HFF-Myc (cell line): ENCODE data around the gene CASP2.

Experiments
- DNase-seq: peaks from one replicate; pipeline ENCODE4 v3.0.0-alpha.2; 2011; ENCODE audit warnings: low read depth; ENCODE audit errors: extremely low read depth
- H3K4me3 ChIP-seq: replicated peaks from 2 replicates; pipeline ENCODE4 v1.5.1; 2011; ENCODE audit warnings: low read depth, mild to moderate bottlenecking, control low read depth, low read length
- TF ChIP-seq, protein P1 (sequence below): IDR thresholded peaks from 2 replicates; pipeline ENCODE4 v1.5.1; 2012; ENCODE audit warnings: mild to moderate bottlenecking, low read depth, low read length, control low read depth; ENCODE audit errors: missing control alignments

Gene CASP2

DNA sequence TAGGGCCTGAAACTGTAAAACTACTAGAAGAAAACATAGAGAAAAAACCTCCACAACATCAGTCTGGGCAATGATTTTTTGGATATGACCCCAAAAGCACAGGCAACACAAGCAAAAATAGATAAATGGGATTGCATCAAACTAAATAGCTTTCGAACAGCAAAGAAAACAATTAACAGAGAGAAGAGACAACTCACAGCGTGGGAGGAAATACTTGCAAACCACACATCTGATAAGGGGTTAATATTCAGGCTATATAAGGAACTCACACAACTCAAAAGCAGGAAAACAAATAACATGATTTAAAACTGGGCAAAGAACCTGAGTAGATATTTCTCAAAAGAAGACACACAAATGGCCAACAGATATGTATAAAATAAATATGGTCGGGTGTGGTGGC, 32.6 kb upstream of the CASP2 start:
- no peak for DNase-seq
- TF ChIP-seq, protein P1, sequence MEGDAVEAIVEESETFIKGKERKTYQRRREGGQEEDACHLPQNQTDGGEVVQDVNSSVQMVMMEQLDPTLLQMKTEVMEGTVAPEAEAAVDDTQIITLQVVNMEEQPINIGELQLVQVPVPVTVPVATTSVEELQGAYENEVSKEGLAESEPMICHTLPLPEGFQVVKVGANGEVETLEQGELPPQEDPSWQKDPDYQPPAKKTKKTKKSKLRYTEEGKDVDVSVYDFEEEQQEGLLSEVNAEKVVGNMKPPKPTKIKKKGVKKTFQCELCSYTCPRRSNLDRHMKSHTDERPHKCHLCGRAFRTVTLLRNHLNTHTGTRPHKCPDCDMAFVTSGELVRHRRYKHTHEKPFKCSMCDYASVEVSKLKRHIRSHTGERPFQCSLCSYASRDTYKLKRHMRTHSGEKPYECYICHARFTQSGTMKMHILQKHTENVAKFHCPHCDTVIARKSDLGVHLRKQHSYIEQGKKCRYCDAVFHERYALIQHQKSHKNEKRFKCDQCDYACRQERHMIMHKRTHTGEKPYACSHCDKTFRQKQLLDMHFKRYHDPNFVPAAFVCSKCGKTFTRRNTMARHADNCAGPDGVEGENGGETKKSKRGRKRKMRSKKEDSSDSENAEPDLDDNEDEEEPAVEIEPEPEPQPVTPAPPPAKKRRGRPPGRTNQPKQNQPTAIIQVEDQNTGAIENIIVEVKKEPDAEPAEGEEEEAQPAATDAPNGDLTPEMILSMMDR, result no peak

DNA sequence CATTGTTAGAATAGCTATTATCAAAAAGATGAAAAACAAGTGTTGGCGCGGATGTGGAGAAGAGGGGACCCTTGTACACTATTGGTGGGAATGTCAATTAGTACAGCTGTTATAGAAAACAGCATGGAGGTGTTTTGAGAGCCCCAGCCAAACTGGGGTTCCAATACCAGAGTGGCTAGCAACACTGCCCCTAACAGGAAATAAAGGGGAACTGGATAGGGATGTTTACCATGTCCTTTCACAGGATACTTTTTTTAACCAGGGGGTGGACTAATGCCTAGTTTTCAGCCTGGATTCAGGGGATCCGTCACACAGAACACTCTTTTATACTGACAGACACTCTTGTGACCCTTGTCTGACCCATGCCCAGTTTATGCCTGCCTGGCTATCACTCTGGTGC, 31.8 kb upstream of the CASP2 start:
- TF ChIP-seq, protein P1, result no peak
- DNase-seq, result no peak
- H3K4me3 ChIP-seq, result no peak overlapping the region

More for the DNA sequence above, 32.6 kb upstream of the CASP2 start:
- no peak overlapping the region for H3K4me3 ChIP-seq

DNA sequence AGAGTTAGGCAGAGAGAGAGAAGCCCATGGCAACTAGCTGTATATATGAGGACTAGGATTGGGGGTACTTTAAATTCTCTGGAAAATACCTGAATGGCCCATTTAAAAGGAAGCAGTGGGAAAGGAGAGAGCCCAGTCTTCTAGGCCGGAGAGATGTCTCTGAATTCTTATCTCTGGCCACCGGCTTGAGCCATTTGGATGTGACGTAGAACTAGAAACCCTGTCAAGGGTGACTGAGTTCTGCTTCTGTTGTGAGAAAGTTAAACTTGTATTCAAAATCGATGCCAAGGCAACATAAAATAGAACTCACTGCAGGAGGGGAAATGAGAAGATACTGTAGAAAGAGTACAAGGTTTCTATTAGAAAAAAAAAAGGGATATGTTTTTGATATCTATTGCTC, 31.2 kb upstream of the CASP2 start:
- no peak for DNase-seq
- TF ChIP-seq, protein P1, result no peak
- no peak overlapping the region for H3K4me3 ChIP-seq

DNA sequence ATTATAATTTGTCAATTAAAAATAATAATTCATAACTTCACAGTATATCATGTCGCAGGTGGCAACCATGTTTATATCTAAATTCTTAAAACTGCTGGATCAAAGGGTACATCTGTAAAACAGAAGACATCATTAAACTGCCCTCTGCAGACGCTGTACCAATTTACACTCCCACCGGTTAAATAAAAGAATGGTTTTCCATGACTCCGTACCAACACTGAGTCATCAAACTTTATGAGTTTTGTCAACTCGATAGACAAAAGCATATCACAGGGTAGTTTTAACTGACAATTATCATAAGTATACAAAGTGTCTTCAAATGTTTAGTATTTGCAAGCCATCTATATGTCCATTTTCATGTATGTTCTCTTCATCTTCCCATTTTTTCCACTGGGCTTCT, 30.6 kb upstream of the CASP2 start:
- no peak overlapping the region for H3K4me3 ChIP-seq
- TF ChIP-seq, protein P1, result no peak
- DNase-seq, result no peak

DNA sequence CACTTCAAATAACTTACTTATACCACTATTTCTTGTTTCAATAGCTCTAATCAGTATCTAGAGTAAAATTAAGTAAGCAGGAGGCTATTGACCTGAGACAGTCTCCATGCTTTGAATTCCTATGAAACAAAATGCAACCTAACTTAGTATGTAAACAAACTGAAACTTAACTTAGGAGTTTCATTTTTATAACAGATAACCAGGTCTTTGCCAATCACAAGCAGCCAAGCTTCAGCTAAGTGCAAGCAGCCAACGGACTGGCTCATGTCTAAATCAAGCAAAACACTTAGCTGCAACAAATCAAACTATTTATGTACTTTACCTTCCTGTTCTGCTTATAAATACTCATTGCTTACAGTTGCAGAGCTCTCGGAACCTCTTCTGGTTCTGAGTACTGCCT, 29.3 kb upstream of the CASP2 start:
- TF ChIP-seq, protein P1, result no peak
- DNase-seq, result no peak
- no peak overlapping the region for H3K4me3 ChIP-seq

DNA sequence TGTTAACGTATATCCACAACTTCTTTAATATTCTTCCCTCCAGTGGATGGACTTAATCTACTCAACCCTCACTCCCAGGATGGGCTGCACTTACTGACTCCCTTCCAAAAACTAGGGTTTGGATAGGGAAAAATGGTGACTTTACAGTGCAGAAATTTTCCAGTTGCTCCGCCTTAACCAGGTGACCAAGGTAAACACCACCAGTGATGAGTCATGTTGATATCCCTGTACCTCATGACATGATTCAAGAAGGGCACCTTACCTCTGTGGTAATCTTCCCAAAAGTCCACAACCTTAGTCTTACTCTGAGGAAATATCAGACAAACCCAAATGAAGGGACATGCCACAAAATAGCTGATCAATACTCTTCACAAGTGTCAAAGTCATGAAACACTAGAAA, 28.4 kb upstream of the CASP2 start:
- H3K4me3 ChIP-seq, result no peak overlapping the region
- TF ChIP-seq, protein P1, result no peak

DNA sequence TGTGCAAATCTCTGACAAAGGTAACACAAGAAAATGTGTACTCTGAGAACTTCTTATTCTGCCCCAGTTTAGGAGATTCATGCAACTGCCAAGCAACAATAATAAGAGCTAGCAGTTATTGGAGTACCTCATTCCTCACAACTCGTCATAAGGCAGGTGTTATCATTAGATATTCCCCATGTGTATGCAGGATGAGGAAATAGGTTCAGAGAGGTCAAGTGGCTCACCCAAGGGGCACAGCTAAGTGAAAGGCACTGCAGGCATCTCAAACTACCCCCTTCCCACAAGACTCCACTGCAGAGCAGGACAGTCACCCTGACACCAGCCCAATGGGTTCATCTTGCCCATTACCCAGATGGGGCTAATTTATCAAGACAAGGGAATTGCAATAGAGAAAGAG, 26.2 kb upstream of the CASP2 start:
- no peak for DNase-seq
- TF ChIP-seq, protein P1, result no peak
- H3K4me3 ChIP-seq, result no peak overlapping the region

More for the DNA sequence above, 28.4 kb upstream of the CASP2 start:
- no peak for DNase-seq
